HG02588 (cell line): ENCODE results near the gene CLCN6.

ENCODE experiments used
- ATAC-seq: cut with Tn5 transposase; IDR thresholded peaks from one replicate; pipeline ENCODE4 v1.9.1; 2021; ENCODE audit warnings: mild to moderate bottlenecking, moderate library complexity; ENCODE audit not compliant: unreplicated experiment

CLCN6 gene

DNA sequence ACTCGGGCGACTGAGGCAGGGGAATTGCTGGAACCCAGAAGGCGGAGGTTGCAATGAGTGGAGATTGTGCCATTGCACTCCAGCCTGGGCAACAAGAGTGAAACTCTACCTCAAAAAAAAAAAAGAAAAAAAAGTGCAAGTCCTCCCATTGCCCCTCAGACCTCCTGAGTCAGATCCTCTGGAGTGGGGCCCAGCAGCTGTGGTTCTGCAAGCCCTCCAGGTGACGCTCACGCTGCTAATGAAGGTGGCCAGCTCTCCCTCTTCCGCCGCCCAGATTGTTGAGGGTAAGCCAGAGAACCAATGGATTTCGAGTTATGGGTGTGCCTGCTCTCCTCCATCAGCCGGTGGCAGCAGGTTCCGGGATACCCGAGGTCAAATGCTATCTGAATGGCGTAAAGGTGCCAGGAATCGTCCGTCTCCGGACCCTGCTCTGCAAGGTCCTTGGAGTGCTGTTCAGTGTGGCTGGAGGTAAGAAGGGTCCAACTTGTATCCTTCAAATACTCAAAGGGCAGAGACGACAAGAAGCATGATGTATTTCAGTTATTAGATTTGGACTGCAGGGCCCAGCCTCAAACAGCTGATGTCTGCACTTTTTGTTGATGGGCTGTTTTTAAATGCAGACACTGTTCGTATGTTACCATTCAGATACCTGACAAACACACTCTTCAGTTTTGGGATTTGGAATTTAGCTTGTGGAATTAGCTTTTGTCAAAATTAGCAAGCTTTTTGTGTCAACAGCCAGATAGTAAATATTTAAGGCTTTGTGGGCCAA lies 17.6 kb downstream of the CLCN6 start:
- no peak for ATAC-seq

DNA sequence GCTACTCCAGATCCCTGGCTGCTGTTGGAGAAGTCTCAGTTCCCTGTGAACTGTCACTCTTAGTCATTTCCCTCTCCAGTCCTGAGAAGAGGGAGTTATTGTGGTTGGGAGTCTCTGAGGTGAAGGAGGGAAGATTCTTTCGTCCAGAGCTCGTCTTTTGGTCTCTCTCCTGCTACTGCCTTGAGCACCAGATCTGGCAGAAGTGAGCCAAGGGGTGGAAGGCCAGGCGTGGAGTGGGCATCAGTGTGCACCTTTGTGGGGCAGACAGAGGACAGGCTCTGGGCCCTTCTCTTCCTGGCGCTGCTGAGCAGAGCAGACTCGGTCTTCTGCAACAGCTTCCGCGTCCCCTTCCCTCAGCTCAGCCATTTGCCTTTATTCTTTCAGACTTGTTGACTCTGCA lies 19.1 kb downstream of the CLCN6 start:
- no peak for ATAC-seq

GRCh38 chr1:11826946-11827345 lies 21.0 kb downstream of the CLCN6 start:
- ATAC-seq: no peak

- no peak for ATAC-seq
Measured at GRCh38 chr1:11828511-11828910, 22.5 kb downstream of the CLCN6 start.

GRCh38 chr1:11831945-11832725 lies 26.1 kb downstream of the CLCN6 start:
- ATAC-seq: no peak

- ATAC-seq: no peak
Measured at GRCh38 chr1:11833497-11833896, 27.5 kb downstream of the CLCN6 start.

DNA sequence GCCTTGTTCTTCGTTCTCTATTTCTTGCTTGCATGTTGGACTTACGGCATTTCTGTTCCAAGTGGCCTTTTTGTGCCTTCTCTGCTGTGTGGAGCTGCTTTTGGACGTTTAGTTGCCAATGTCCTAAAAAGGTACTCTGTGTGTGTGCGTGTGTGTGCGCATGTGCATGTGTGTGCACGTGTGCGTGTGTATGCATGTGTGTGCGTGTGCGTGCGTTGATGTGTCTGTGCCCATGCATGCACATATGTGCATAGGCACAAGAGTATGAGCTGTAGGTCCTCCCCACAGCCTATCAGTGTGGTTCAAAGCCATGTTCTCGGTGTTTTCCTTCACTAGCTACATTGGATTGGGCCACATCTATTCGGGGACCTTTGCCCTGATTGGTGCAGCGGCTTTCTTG lies 27.9 kb downstream of the CLCN6 start:
- ATAC-seq: no peak

DNA sequence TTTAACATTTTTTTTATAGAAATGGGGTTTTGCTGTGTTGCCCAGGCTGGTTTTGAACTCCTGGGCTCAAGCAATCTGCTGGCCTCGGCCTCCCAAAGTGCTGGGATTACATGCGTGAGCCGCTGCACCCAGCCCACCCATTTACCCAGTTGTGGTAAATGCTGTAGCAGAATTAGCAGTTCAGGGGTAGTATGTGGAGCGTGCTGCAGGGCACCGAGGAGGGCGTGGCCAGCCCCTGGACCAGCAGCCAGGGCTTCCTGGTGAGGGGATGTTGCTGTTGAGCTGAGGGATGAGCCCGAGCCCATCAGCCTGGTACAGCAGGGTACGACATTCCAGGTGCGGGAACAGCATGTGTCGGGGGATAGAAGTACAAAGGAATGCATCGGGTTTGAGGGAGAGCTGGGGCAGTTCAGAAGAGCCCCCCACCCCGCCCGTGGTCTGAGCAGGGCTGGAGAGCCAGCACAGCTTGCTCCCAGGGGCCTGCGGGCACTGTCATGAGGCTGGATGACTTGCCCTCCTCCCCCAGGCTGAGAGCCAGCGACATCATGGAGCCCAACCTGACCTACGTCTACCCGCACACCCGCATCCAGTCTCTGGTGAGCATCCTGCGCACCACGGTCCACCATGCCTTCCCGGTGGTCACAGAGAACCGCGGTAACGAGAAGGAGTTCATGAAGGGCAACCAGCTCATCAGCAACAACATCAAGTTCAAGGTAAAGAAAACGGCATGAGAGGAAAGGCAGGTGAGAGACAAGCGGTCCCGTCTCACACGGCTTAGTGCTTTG lies 29.6 kb downstream of the CLCN6 start:
- no peak for ATAC-seq

DNA sequence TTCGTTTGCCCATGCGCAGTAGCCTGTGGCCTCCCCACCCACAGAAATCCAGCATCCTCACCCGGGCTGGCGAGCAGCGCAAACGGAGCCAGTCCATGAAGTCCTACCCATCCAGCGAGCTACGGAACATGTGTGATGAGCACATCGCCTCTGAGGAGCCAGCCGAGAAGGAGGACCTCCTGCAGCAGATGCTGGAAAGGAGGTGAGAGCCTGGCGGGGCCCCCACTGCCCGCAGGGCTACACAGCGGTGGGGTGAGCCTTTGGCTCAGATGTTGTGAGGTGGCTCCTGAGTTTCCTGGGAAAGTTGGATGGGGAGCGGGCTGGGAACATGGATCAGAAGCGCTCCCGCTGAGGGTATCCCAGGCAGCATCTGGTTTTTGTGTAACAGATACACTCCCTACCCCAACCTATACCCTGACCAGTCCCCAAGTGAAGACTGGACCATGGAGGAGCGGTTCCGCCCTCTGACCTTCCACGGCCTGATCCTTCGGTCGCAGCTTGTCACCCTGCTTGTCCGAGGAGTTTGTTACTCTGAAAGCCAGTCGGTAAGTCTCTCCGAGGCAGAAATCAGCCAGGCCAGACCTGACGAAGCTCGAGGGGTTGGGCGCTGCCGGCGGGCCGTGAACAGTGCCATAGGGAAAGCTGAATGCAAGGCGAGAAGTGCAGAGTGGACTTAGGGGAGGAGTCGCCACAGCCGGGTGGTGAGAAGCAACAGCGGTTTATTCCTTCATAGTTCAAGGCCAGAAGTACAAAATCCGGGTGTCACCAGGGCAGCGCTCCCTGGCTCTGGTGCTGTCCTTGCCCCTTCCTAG lies 31.2 kb downstream of the CLCN6 start:
- no peak for ATAC-seq

DNA sequence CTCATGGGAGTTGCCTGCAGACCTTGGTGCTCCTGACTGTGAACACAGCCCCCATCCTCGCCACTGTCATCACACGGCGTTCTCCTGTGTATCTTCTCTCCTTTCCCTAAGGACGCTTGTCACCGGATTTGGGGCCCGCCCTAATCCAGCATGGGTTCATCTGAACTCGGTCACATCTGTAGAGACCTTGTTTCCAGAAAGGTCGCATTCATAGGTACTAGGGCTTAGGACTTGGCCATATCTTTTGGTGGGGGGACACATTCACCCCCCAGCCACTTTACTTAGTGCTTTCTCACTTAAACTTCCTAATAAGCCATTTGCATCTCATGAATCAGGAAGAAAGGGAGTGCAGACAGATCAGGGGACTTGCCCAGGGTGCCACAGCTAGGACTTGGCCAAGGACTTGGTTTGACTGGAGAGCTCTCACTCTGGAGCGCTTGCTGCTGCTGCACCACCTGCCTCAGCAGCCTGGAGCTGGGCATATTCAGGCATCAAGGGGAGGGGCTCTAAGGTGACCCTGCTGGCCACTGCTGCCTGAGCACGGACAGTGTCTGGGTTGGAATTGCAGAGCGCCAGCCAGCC lies 31.9 kb downstream of the CLCN6 start:
- no peak for ATAC-seq

DNA sequence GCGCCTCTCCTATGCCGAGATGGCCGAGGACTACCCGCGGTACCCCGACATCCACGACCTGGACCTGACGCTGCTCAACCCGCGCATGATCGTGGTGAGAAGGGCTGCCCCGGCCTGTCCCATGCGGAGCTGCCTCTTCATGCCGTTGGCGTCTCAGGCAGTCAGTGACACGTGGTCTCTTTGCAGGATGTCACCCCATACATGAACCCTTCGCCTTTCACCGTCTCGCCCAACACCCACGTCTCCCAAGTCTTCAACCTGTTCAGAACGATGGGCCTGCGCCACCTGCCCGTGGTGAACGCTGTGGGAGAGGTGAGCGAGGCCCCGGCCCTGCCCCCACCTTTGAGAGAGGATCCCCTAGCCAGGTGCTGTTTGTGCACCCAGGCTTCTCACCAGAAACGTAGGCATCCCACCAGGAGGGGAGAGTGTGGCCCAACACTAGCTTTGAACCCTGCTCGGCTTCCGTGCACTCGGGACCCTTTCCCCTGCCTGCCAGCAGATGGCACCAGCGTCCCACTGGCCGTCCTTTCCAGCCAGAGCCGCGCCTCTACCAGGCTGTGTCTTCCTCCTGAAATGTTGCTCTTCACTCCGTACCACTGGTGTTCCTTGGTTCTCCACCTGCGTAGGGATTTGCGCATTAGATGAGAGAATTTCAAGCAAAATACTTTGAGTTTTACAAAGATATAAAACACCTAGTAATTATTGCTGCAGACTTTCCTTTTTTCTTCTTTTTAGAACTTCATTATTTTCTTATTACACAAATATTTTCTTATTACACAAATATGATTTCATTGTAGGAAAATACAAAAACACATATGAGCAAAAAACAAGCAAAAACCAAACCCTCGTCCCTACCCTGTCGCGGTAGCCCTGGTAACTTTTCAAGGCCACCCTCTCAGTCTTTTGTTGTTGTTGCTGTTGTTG lies 32.6 kb downstream of the CLCN6 start:
- no peak for ATAC-seq

DNA sequence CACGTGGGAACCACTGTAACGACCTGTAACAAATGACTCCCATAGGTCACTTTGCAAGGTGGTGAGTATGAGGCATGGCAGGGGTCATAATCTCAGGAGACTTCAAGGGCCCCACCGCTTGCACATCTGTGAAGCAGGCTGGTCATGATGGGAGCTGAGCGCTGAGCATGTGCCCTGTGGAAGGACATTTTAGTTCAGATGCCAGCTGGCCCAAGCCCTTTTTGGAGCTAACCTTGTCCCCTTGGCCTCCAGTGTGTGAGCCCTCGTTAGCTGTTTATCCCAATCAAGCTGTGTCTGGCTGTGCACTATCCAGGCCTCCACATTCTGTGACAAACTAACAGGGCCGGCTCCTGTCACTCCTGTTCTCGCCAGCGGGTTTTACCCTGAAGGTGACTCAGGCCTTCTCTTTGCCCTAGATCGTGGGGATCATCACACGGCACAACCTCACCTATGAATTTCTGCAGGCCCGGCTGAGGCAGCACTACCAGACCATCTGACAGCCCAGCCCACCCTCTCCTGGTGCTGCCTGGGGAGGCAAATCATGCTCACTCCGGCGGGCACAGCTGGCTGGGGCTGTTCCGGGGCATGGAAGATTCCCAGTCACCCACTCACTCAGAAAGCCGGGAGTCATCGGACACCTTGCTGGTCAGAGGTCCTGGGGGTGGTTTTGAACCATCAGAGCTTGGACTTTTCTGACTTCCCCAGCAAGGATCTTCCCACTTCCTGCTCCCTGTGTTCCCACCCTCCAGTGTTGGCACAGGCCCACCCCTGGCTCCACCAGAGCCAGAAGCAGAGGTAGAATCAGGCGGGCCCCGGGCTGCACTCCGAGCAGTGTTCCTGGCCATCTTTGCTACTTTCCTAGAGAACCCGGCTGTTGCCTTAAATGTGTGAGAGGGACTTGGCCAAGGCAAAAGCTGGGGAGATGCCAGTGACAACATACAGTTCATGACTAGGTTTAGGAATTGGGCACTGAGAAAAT lies 34.0 kb downstream of the CLCN6 start:
- ATAC-seq: no peak

- ATAC-seq: no peak
Measured at GRCh38 chr1:11841245-11842153, 35.5 kb downstream of the CLCN6 start.

DNA sequence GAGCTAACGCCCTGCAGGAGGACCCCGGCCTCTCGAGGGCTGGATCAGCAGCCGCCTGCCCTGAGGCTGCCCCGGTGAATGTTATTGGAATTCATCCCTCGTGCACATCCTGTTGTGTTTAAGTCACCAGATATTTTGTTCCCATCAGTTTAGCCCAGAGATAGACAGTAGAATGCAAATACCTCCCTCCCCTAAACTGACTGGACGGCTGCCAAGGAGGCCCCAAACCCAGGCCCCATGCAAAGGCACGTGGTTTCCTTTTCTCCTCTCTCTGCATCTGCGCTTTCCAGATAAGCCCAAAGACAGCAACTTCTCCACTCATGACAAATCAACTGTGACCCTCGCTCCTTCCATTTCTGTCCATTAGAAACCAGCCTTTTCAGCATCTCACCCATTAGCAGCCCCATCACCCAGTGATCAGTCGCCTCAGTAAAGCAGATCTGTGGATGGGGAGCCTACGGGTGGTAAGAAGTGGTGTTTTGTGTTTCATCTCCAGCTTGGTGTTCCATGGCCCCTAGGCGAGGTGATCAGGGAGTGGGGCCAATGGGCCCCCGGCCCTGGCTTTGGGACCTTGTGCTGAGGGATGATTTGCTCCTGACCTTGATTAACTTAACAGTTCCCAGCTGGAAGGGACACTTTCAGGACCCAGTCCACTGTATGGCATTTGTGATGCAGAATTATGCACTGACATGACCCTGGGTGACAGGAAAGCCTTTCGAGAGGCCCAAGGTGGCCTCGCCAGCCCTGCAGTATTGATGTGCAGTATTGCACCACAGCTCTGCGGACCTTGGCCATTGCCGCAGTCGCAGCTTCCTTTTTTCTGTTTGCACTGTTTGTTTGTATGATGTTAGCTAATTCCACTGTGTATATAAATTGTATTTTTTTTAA lies 36.4 kb downstream of the CLCN6 start:
- ATAC-seq: no peak

GRCh38 chr1:11845641-11846335 lies 39.8 kb downstream of the CLCN6 start:
- no peak for ATAC-seq
